BLaER1 treated with 17β-estradiol and CSF1 and Interleukin-3, amounts not matched to agents 10 nM and 100 nM (cell line): Measurements from ENCODE around the gene HBQ1.

ENCODE experiments used
- H3K27ac ChIP-seq, 11 experiments: shearing (Covaris generic); formaldehyde crosslinking; 2 replicates each; pipeline ENCODE4 v1.8.1; 2022
- H3K27me3 ChIP-seq, 11 experiments: shearing (Covaris generic); formaldehyde crosslinking; 2 replicates each; pipeline ENCODE4 v1.8.1; 2022
- H3K36me3 ChIP-seq, 11 experiments: shearing (Covaris generic); formaldehyde crosslinking; 2 replicates each; pipeline ENCODE4 v1.8.1; 2022
- H3K4me1 ChIP-seq, 10 experiments: shearing (Covaris generic); formaldehyde crosslinking; 2 replicates each; pipeline ENCODE4 v1.8.1; 2022
- H3K4me2 ChIP-seq, 11 experiments: shearing (Covaris generic); formaldehyde crosslinking; 2 replicates each; pipeline ENCODE4 v1.8.1; 2022
- H3K4me3 ChIP-seq, 10 experiments: shearing (Covaris generic); formaldehyde crosslinking; 2 replicates each; pipeline ENCODE4 v1.8.1; 2022
- H3K9ac ChIP-seq, 11 experiments: shearing (Covaris generic); formaldehyde crosslinking; 2 replicates each; pipeline ENCODE4 v1.8.1; 2022
- H3K9me3 ChIP-seq, 11 experiments: shearing (Covaris generic); formaldehyde crosslinking; replicated peaks in 1 of 11; 2 replicates each; pipeline ENCODE4 v1.8.1; 2022
- H4K20me1 ChIP-seq, 11 experiments: shearing (Covaris generic); formaldehyde crosslinking; 2 replicates each; pipeline ENCODE4 v1.8.1; 2022
- Cebpa-rat ChIP-seq, 11 experiments: shearing (Covaris generic); IDR thresholded peaks; 2 replicates each; pipeline ENCODE4 v1.8.1; 2022

Gene HBQ1

DNA sequence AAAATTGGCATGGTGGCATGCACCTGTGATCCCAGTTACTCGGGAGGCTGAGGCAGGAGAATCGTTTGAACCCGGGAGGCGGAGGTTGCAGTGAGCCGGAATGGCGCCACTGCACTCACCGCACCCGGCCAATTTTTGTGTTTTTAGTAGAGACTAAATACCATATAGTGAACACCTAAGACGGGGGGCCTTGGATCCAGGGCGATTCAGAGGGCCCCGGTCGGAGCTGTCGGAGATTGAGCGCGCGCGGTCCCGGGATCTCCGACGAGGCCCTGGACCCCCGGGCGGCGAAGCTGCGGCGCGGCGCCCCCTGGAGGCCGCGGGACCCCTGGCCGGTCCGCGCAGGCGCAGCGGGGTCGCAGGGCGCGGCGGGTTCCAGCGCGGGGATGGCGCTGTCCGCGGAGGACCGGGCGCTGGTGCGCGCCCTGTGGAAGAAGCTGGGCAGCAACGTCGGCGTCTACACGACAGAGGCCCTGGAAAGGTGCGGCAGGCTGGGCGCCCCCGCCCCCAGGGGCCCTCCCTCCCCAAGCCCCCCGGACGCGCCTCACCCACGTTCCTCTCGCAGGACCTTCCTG, at the start of gene HBQ1:
HBQ1 (plus strand) TSS at position 359 of the 575 bp plus-strand sequence; CDS start at position 387, 28 bp downstream.
- H3K4me3 ChIP-seq: peak within 1 kb of the TSS in 9 of 10 experiments; percentile 37 to 63 (median 50); a peak in 16 of 20 replicates
- peak within 1 kb of the TSS; percentile 80 to 100 (median 93) for H3K4me2 ChIP-seq
- H3K27ac ChIP-seq: no peak within 1 kb of the TSS

DNA sequence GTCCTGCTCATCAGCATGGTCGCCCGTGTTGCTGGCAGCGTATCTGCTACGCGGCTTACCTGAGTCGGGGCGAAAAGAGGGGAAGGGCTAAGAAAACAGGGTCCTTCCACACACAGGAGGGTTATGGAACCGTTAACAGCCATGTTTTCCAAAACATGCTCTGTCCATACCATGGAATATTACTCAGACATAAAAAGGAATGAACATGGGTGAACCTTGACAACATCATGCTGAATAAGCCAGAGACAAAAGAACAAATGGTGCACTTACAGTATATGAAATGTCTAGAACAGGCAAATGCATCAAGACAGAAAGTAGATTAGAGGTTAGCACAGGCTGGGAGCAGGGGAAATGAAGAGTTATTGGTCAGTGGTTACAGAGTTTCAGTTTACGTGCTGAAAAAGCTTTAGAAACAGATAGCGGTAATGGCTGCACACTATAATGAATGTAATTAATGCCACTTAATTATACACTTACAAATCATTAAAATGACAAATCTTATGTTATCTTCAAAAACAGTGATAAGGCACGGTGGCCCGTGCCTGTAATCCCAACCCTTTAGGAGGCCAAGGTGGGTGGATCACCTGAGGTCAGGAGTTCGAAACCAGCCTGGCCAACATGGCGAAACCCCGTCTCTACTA, 49.6 kb upstream of the HBQ1 start:
- Histone ChIP-seq H3K4me3 (no peak overlapping the region), H3K9ac (no peak overlapping the region)

More for the DNA sequence above, at the start of gene HBQ1:
- Histone ChIP-seq H3K9ac (peak within 1 kb of the TSS in 7 of 11 experiments; percentile 18 to 65 (median 48); a peak in 12 of 22 replicates), H3K4me1 (peaks cover 5 to 18% (median 14%) of the 10 kb centered on the region in 10 experiments; a peak in 18 of 20 replicates), H4K20me1 (peaks cover 0 to 85% (median 71%) of the 10 kb centered on the region in 11 experiments; a peak in 19 of 22 replicates), H3K27me3 (peaks cover 59 to 67% (median 64%) of the 10 kb centered on the region in 11 experiments), H3K36me3 (peaks cover 11 to 27% (median 13%) of the 10 kb centered on the region in 11 experiments; a peak in 20 of 22 replicates), H3K9me3 (no peaks in the 10 kb centered on the region)
- no peak for TF ChIP-seq Cebpa-rat (IDR thresholded peaks at IDR 0.05)

DNA sequence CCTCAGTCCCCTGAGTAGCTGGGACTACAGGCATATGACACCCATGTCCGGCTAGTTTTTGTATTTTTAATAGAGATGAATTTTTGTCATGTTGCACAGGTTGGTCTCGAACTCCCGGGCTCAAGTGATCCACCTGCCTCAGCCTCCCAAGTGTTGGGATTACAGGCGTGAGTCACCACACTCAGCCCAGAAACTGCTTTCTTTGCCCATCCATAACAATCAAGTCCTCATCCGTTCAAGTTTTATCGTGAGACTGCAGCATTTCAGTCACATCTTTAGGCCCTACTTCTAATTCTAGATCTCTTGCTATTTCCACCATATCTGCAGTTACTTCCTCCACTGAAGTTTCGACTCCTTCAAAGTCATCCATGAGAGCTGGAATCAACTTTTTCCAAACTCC, 48.1 kb upstream of the HBQ1 start:
- Histone ChIP-seq H3K27ac (no peak overlapping the region), H3K4me3 (no peak overlapping the region), H3K27me3 (no peaks in the 10 kb centered on the region), H4K20me1 (peaks cover 9 to 62% (median 47%) of the 10 kb centered on the region in 11 experiments; a peak in 20 of 22 replicates), H3K36me3 (peaks cover 11 to 35% (median 21%) of the 10 kb centered on the region in 11 experiments; a peak in 21 of 22 replicates), H3K4me1 (peaks cover 6 to 22% (median 13%) of the 10 kb centered on the region in 10 experiments), H3K9me3 (no peaks in the 10 kb centered on the region), H3K9ac (no peak overlapping the region), H3K4me2 (no peak overlapping the region)
- no peak for TF ChIP-seq Cebpa-rat (IDR thresholded peaks at IDR 0.05)

More for the DNA sequence above, 49.6 kb upstream of the HBQ1 start:
- peaks cover 13 to 68% (median 55%) of the 10 kb centered on the region in 11 experiments; a peak in 20 of 22 replicates for H4K20me1 ChIP-seq
- no peaks in the 10 kb centered on the region for H3K9me3 ChIP-seq
- no peaks in the 10 kb centered on the region for H3K27me3 ChIP-seq
- no peak overlapping the region for H3K27ac ChIP-seq
- H3K36me3 ChIP-seq: peaks cover 11 to 37% (median 21%) of the 10 kb centered on the region in 11 experiments; a peak in 21 of 22 replicates
- peaks cover 0 to 14% (median 0%) of the 10 kb centered on the region in 10 experiments; a peak in 6 of 20 replicates for H3K4me1 ChIP-seq
- TF ChIP-seq Cebpa-rat (IDR thresholded peaks at IDR 0.05): no peak
- no peak overlapping the region for H3K4me2 ChIP-seq

GRCh38 chr16:133716-134115, 46.5 kb upstream of the HBQ1 start:
- H3K9me3 ChIP-seq: no peaks in the 10 kb centered on the region
- no peak overlapping the region for H3K4me3 ChIP-seq
- H3K4me1 ChIP-seq: peaks cover 13 to 28% (median 19%) of the 10 kb centered on the region in 10 experiments
- TF ChIP-seq Cebpa-rat (IDR thresholded peaks at IDR 0.05): no peak
- H3K27me3 ChIP-seq: no peaks in the 10 kb centered on the region
- no peak overlapping the region for H3K4me2 ChIP-seq
- H3K9ac ChIP-seq: peak overlapping the region in 1 of 11 experiments; percentile 29; a peak in 1 of 22 replicates
- no peak overlapping the region for H3K27ac ChIP-seq
- H4K20me1 ChIP-seq: peaks cover 9 to 55% (median 38%) of the 10 kb centered on the region in 11 experiments; a peak in 20 of 22 replicates
- H3K36me3 ChIP-seq: peaks cover 11 to 29% (median 19%) of the 10 kb centered on the region in 11 experiments; a peak in 20 of 22 replicates

DNA sequence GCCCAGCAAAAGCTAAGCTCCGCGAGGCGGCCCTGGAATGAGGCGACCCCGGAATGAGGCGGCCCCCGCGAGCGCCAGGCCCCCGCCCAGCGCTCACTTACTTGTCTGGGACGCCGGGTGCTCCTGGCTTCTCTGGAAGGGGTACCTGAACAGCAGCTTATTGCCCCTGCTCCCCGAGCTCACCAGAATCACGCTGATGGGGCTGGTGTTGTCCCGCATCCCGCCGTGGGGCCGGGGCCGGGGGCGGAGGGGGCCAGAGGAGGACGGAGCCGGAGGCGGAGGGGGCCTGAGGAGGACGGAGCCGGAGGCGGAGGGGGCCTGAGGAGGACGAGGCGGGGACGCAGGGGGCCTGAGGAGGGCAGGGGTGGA, 42.2 kb upstream of the HBQ1 start:
- peaks cover 14 to 28% (median 20%) of the 10 kb centered on the region in 10 experiments for H3K4me1 ChIP-seq
- H3K27ac ChIP-seq: peak overlapping the region; percentile 77 to 90 (median 86)
- H3K4me3 ChIP-seq: peak overlapping the region; percentile 66 to 83 (median 76)
- TF ChIP-seq Cebpa-rat (IDR thresholded peaks at IDR 0.05): no peak
- no peaks in the 10 kb centered on the region for H3K27me3 ChIP-seq
- H4K20me1 ChIP-seq: peaks cover 0 to 13% (median 6%) of the 10 kb centered on the region in 11 experiments; a peak in 10 of 22 replicates
- H3K36me3 ChIP-seq: peaks cover 0 to 11% (median 0%) of the 10 kb centered on the region in 11 experiments; a peak in 5 of 22 replicates
- H3K4me2 ChIP-seq: peak overlapping the region; percentile 60 to 93 (median 86)
- H3K9ac ChIP-seq: peak overlapping the region; percentile 88 to 95 (median 92)
- no peaks in the 10 kb centered on the region for H3K9me3 ChIP-seq

DNA sequence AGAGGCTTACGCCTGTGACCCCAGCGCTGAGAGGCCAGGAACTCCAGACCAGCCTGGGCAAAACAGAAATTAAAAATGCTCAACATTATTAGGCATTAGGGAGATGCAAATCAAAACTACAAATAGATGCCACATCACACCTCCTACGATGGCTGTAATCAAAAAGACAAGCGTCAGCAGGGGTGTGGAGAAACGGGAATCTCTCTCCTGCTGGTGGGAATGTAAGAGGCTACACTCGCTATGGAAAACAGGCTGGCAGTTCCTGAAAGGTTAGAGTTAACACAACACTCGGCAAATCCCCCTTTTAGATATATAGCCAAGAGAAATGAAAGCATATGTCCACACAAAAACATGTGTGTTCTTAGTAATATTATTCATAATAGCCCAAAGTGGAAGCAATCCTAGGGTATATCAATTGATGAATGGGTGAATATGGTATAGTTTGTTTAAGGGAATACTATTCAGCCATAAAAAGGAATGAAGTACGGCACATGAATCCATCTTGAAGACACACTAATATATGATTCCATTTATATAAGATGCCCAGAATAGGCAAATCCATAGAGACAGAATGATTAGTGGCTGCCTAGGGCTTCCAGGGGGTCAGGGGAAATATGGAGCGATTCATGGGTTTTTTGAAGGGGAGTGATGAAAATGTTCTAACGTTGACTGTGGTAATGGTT, 39.9 kb upstream of the HBQ1 start:
- Histone ChIP-seq H3K9ac (no peak overlapping the region), H4K20me1 (no peaks in the 10 kb centered on the region)
- TF ChIP-seq Cebpa-rat (IDR thresholded peaks at IDR 0.05): no peak

DNA sequence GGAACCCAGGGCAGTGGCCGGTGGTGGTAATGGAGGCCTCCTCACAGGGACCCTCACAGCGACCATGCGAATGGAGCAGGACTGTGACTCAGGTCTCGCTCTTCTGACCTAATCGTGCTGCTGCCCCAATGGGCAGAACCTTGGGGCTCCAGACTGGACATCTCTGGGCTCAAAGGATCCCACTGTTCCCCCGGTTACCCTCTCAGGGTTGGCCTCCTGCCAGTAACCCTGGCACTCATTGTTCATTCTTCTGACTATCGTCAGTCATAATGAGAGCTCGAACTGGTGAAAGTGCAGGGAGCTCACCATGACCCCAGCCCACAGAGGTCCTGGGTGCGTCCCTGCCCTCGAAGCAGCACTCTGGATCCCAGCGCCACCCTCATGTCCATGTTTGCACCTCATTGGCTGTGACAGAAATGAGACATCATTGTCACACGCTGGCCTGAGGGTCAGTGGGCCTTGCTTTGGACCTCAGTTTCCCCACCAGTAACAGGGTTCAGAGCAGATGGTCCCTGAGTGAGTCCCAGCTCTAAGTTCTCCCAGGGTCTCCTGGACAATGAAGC, 37.8 kb upstream of the HBQ1 start:
- TF ChIP-seq Cebpa-rat (IDR thresholded peaks at IDR 0.05): no peak
- no peaks in the 10 kb centered on the region for H3K9me3 ChIP-seq
- no peak overlapping the region for H3K9ac ChIP-seq
- no peak overlapping the region for H3K4me2 ChIP-seq
- no peak overlapping the region for H3K4me3 ChIP-seq
- no peaks in the 10 kb centered on the region for H4K20me1 ChIP-seq
- no peaks in the 10 kb centered on the region for H3K36me3 ChIP-seq
- no peaks in the 10 kb centered on the region for H3K27me3 ChIP-seq
- peaks cover 2 to 10% (median 3%) of the 10 kb centered on the region in 10 experiments for H3K4me1 ChIP-seq
- no peak overlapping the region for H3K27ac ChIP-seq

More for the DNA sequence above, 39.9 kb upstream of the HBQ1 start:
- no peak overlapping the region for H3K4me3 ChIP-seq
- H3K27ac ChIP-seq: no peak overlapping the region
- H3K9me3 ChIP-seq: no peaks in the 10 kb centered on the region
- no peaks in the 10 kb centered on the region for H3K27me3 ChIP-seq
- H3K4me2 ChIP-seq: no peak overlapping the region
- H3K36me3 ChIP-seq: peaks cover 0 to 9% (median 0%) of the 10 kb centered on the region in 11 experiments; a peak in 3 of 22 replicates
- H3K4me1 ChIP-seq: peaks cover 10 to 24% (median 20%) of the 10 kb centered on the region in 10 experiments

DNA sequence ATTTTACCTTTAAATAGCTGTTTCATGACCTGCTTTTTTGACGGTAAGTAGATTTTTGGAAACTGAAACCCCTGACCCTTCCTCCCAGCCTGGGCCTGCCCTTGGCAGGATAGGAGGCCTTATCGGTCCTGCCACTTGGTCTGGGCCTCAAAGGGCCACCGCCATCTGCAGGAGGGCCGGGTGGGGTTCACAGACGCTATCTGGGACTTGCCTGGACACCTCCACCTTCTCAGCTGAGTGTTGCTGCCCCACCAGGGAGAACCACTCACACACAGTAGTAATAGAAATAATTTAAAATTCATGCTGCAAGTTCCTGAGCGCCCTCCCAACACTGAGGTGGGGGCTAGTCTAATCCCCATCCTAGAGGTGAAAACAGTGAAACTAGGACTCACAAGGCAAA, 37.2 kb upstream of the HBQ1 start:
- no peak overlapping the region for H3K27ac ChIP-seq
- peaks cover 0 to 7% (median 0%) of the 10 kb centered on the region in 10 experiments; a peak in 2 of 20 replicates for H3K4me1 ChIP-seq
- no peaks in the 10 kb centered on the region for H3K9me3 ChIP-seq
- no peak overlapping the region for H3K9ac ChIP-seq
- H3K27me3 ChIP-seq: no peaks in the 10 kb centered on the region
- H3K4me3 ChIP-seq: no peak overlapping the region
- TF ChIP-seq Cebpa-rat (IDR thresholded peaks at IDR 0.05): no peak
- no peaks in the 10 kb centered on the region for H3K36me3 ChIP-seq
- H3K4me2 ChIP-seq: no peak overlapping the region
- H4K20me1 ChIP-seq: no peaks in the 10 kb centered on the region
